ENCODE results near the gene MS4A10.

GRCh38 chr11:60743058-60743457, 42.1 kb upstream of the MS4A10 start:
- no peak for TF ChIP-seq POLR2A (IDR thresholded peaks at IDR 0.05)
- TF ChIP-seq CTCF (IDR thresholded peaks at IDR 0.05), result peak in 3 of 7 experiments; percentile 7 to 11 (median 8)

Measured in body of pancreas (tissue), 4 donors.